Endometrial microvascular endothelial cells (primary cell): ENCODE measurements around the gene IL36A. TPM values are rescaled to one million over a fixed set of nuclear protein-coding genes. Genes with fewer than 3 reads are reported as not detected.

Experiments
- in situ Hi-C: cut with HindIII; loops from 2 replicates; pipeline ENCODE4 v1.10.0; 2017; ENCODE audit warnings: low sequenced_read_pairs, low pct_unique_long_range_greater_than_20kb; ENCODE audit errors: inconsistent ontology term
- total RNA-seq: library from RNA; depleted of rRNA; stranded (reverse); fragments of >200 nt; gene quantifications from one replicate; pipeline ENCODE4 v1.2.3, GENCODE V29; 2015; ENCODE audit errors: inconsistent ontology term

Gene IL36A
- total RNA-seq, 1 donor from 2014 or later, result not detected

DNA sequence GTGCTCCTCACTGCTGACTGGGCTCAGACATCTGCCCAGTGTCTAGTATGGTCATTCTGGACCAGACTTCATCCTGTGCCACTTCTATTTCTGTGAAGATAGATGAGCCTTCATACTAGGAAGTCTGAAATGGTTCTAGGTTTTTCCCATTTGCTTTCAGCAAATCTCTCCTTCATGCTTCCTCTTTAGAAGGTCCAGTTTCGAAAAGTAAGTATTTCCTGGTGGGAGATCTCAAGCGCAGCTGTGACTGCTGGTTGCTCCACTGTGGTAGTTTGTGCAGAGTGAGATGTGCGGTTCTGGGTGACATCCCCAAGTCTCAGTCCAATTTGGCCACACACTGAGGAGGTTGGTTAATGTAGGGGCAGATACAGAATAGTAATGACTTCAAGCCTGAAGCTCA lies 33.0 kb downstream of the IL36A start:
- in situ Hi-C loops, result no loop called here

DNA sequence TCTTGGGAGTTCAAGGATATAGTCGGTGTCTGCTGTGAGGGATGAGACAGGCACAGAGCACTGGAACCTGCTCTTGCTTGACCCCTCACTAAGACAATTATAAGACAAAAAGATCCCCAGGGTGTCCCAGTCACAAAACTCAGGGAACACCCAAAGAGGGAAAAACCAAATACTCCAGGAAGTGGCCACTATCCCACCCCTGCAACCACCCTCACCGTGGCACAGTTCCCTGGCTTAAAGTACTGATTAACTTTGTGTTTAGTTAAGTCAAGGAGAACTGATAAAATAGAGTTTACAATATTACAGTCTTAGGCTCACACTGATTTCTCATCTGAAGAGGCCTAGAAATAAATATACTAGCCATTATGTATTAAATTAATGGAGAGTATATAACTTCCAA lies 33.9 kb downstream of the IL36A start:
- in situ Hi-C loops, result no loop called here

- in situ Hi-C loops, result no loop called here
Measured at GRCh38 chr2:113039719-113040118, 34.5 kb downstream of the IL36A start.

- in situ Hi-C loops, result no loop called here
Measured at GRCh38 chr2:113041871-113042270, 36.6 kb downstream of the IL36A start.

GRCh38 chr2:113046465-113046864 lies 41.2 kb downstream of the IL36A start:
- in situ Hi-C loops, result no loop called here

GRCh38 chr2:113050921-113051895 lies 45.9 kb downstream of the IL36A start:
- in situ Hi-C loops, result no loop called here

- in situ Hi-C loops, result no loop called here
Measured at GRCh38 chr2:113052396-113052917, 47.2 kb downstream of the IL36A start, which contains the start of gene IL36B. IL36B (minus strand) TSS chr2:113052867.

DNA sequence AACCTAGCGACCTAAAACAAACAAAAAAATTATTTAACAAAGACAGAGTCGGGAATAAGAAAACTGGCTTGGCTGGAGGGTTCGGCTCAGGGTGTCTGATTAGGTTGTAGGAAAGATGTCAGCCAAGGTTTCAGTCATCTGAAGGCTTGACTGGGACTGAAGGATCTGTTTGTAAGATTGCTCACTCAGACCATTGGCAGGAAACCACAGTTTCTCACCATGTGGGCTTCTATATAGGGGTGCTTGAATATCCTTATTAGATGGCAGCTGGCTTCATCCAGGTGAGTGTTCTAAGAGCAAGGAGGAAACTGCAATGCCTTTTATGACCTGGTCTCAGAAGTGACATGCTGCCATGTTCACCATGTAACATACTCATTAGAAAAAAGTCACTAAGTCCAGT lies 48.4 kb downstream of the IL36A start:
- in situ Hi-C loops, result no loop called here

DNA sequence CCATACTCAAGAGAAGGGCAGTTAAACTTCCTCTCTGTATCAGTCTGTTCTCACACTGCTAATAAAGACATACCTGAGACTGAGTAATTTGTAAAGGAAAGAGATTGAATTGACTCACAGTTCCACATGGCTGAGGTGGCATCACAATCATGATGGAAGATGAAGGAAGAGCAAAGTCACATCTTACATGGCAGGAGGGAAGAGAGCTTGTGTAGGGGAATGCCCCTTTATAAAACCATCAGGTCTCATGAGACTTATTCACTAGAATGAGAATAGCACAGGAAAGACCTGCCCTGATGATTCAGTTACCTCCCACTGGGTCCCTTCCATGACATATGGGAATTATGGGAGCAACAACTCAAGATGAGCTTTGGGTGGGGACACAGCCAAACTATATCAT lies 48.8 kb downstream of the IL36A start:
- in situ Hi-C loops, result no loop called here

GRCh38 chr2:113056521-113056920 lies 51.3 kb downstream of the IL36A start:
- in situ Hi-C loops, result no loop called here

- in situ Hi-C loops, result no loop called here
Measured at GRCh38 chr2:113057117-113057516, 51.9 kb downstream of the IL36A start.

Other genes starting within 250 kb of the IL36A start
- 50.9 TPM for gene CKAP2L, start 240.8 kb upstream of the IL36A start, total RNA-seq
- 0.65 TPM for gene IL1A, start 221.0 kb upstream of the IL36A start, total RNA-seq
- 3.4 TPM for gene IL1B, start 168.7 kb upstream of the IL36A start, total RNA-seq
- not detected for gene IL37, start 94.3 kb upstream of the IL36A start, total RNA-seq
- not detected for gene IL36G, start 27.5 kb upstream of the IL36A start, total RNA-seq
- gene IL36B, start 47.4 kb downstream of the IL36A start, total RNA-seq, result not detected
- gene IL36RN, start 53.7 kb downstream of the IL36A start, total RNA-seq, result not detected
- gene IL1F10, start 62.5 kb downstream of the IL36A start, total RNA-seq, result not detected
- 0.28 TPM for gene IL1RN, start 122.1 kb downstream of the IL36A start, total RNA-seq
- gene PSD4, start 168.5 kb downstream of the IL36A start, total RNA-seq, result 0.56 TPM